IPS-11a (cell line): ENCODE results near the gene KCNQ1.

Experiments used
- H3K4me3 ChIP-seq: one replicate; pipeline ENCODE4 v1.5.1; 2013; ENCODE audit warnings: low read depth, low read length, control low read depth

KCNQ1 gene

DNA sequence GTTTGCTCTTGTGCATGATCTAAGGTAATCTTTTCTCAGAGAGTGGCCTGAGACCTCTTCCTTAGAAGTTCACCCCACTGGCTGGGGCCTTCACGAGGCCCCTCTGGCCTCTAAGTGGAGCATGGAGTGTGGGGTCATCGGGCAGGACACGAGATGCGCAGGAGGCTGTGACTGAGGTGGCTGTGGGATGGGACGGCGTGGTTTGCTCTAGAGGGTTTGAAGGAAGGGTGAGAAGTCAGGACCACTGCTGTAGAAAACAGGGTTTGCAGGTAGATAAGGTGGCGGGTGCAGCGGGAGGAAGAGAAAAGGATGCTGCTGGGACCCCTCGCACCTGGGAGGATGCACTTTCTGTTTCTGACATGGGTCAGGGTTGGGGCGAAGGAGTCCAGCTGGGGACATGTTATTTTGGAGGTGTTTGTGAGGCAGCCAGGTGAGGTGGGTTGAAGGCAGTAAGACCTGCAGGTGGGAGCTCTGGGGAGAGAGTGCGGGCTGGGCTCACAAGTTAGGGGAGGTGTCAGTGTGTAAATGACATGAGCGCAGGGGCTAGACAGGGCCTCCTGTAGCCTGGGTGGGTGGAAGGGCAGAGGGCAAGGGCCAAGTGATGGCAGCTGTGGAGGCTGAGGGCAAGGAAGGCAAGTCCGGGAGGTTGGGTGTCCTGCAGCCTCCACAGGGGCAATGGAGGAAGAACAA is 62.5 kb downstream of the KCNQ1 start:
- H3K4me3 ChIP-seq, result no peak overlapping the region

DNA sequence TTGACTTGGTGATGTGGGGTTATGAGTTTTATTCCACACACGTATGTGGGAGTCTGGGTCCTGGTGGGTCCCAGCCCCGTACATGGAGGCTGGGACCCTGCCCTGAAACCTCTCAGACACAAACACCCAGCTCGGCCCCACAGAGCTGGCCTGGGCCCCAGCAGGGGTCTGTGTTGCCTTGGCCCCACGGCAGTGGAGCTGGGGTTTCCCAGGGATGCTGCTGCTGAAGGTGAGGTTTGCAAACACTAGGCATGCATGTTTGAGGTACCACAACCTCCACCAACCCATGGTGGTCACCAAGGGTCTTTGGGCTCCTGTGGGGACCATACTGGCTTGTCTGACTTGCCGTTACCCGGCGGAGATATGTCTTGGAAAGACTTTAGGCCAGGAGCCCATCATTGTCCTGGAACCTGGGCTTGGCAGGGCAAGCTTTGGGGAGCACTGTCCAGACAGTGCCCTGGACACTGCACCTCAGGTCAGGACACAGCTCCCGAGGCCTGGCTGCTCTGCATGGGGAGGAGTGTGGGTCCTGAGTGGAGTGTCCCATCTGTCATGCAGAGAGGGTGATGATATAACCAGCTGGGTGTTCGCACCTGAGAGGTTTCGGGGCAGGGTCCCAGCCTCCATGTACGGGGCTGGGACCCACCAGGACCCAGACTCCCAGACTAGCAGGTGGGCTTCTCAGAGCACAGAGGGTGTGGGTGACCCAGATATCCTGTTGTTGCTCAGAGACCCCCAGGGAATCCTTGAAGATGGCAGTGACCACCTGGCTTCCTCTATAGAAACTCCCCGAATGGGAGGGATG is 63.3 kb downstream of the KCNQ1 start:
- no peak overlapping the region for H3K4me3 ChIP-seq

DNA sequence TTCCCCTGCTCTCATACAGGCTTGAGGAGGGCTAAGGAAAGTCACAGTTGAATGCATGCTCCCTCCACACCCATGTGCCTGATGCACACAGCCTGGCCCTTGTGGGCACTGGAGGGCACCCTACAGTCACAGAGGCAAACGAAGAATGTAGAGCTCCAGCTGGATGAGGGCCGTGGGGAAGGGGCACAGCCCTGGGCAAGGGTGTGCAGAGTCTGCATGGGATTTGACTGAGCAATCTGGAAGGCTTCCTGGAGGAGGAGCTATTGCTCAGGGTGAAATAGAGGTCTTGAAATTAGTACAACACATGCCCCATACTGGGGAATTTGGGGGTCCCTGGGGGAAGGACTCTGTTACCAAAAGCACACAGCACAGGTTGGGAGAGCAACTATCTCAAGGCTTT is 64.0 kb downstream of the KCNQ1 start:
- H3K4me3 ChIP-seq, result no peak overlapping the region

DNA sequence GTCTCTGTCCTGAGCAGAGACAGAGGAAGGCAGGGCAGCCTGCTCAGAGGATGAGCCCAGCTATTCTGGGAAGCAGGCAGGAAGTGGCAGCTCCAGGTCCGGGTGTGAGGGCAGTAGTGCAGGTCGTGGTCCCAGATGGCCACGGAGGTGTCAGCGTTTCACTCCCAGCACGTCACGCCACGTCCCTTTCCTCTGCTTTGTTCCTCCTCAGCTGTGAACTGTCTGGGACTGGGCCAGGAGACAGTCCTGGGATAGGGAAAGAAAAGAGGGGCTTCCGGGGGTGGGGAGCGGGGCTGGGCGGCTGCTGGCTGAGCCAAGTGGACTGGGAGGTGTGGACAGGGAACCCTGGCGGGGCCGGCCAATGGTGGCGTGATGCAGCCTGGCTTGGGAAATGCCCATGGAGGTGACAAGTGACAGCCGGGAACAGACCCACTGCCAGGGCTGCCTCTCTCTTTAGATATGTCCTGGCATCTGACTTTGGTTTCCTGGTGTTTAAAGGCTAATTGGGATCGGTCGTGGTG is 64.7 kb downstream of the KCNQ1 start:
- no peak overlapping the region for H3K4me3 ChIP-seq

DNA sequence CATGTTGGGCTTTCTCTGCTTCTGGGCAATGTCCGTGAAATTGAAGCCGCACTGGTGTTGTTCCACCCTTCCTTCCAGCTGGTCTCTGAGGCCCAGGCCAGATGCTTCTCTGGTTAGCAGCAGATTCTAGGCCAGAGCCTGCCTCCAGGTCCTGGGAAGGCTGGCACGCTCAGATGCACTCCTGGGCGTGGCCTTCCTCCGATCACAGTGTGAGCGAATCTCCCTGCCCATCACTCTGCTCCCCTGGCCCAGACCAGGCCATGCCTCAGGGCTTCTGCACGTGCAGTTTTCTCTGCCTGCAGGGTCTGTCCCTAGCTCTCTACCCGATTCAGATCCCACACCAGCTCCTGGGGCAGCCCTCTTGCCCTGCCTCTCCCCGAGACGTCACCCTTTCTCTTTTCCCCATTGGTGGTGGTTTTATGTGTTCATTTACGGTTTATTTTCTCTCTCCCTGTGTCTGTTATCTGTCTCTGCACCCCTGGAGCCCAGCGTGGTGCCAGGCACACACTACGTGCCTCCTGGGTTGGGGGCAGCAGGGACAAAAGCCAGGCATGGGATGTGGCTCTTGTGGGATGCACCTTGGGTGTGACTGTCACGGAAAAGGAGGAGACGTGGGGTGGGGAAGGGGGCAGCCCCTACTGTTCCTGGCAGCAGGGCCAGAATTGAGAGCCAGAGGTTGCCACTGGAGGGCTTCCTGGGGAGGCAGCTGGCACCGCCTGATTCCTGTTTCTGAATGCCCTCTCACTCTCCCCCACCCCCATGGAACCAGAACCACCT is 66.0 kb downstream of the KCNQ1 start:
- no peak overlapping the region for H3K4me3 ChIP-seq

DNA sequence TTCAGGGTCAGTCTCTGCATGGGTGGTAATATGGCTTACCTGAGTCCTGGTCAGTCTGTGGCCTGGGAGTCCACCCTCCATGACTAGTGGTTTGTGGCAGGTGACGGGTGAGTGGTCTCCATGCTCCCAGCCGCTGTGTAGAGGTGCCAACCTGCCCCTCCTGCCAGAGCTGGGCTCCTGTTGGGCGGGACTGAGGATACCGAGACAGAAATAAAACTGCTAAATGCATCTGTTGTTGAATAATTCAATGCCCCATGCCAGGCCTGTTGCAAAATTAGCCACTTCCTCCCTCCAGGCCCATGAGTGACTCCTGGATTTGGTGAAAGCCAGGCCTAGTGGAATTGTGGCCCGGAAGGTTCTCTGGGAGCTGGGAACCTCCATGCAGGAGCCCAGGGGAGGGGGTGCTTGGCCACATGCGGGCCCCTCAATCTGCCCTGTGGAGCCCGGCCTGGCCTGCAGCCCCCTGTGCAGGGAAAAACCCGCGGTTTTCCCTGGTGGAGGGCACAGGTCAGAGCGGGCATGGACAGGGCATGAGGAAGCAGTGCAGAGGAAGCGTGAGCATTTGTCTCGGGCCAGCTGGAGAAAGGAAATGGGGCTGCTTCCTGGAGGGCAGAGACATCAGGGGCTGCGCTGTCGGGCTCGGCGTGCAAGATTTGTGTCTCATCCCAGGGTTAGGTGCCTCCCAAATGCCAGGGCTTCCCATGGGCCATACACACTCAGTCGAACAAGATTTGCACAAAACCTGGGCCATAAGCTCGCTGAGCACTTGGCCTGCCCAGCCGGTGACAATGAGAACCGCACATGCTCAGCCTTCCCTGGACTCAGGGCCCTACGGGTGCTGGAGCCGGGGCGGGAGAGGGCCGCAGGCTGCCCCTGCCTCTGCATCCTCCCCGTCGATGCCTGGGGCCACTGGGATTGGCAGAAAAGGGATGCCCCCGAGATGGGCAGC is 66.9 kb downstream of the KCNQ1 start:
- no peak overlapping the region for H3K4me3 ChIP-seq

DNA sequence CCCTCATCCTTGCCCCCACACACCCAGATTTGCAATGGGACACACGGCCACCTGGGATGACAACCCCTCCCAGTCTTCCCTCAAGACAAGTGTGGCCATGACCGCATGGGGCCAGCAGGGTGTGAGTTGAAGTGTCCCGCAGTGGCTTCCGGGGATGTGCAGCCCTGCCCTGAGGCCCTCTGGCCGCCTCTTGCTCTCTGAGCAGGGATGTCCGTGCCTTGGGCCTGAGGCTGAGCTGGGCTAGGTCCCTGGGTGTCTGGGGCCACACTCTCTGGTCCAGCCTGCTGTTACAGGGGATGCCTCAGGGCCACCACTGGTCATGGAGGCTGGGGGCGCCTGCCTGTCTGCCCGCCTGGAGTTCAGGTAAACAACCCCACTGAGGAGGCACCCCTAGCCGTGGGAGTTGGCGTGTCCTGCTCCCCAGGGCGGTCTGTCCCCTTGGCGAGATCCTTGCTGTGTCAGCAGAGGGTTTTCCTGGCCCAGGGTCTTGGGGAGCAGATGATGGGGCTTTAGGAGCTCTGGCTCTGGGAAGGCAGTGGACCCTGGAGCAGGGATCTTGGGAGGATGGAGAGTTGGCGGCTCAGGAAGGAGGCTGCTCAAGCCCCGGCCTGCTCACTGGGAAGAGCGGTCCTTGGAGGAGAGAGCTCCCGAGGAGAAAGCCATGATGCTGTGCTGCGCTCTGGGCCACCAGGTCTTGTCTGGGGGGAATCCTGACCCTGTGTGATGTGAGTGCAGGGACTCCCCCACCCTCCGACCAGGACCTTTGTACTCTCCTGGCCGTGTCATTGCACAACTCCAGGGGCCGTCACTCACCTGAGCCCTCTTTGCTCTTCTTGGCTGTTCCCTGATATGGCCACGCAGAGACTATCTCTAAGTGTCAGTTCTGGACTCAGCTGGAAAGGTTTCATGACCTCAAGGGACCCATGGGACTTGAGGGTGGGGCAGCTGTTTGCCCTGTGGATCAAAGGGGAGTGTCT is 67.9 kb downstream of the KCNQ1 start:
- H3K4me3 ChIP-seq, result no peak overlapping the region

DNA sequence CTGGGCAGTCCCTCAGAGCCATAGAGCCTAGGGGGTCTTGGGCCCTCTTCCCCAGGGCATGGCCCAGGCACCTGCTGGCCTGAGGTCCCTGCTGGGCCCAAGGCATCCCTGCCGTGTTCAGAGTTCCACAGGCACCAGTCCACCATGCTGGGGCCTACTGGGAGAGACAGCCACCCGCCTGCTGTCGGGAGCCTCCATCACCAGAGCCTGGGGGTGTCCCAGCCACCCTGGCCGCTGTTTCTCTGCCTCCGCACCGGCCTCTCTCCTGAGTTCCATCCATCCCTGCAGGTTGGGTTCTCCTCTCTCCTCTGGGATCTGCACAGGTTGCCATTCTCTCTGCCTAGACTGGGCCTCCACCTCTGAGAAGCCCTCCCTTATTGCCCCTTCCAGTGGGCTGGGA is 68.6 kb downstream of the KCNQ1 start:
- H3K4me3 ChIP-seq, result no peak overlapping the region

DNA sequence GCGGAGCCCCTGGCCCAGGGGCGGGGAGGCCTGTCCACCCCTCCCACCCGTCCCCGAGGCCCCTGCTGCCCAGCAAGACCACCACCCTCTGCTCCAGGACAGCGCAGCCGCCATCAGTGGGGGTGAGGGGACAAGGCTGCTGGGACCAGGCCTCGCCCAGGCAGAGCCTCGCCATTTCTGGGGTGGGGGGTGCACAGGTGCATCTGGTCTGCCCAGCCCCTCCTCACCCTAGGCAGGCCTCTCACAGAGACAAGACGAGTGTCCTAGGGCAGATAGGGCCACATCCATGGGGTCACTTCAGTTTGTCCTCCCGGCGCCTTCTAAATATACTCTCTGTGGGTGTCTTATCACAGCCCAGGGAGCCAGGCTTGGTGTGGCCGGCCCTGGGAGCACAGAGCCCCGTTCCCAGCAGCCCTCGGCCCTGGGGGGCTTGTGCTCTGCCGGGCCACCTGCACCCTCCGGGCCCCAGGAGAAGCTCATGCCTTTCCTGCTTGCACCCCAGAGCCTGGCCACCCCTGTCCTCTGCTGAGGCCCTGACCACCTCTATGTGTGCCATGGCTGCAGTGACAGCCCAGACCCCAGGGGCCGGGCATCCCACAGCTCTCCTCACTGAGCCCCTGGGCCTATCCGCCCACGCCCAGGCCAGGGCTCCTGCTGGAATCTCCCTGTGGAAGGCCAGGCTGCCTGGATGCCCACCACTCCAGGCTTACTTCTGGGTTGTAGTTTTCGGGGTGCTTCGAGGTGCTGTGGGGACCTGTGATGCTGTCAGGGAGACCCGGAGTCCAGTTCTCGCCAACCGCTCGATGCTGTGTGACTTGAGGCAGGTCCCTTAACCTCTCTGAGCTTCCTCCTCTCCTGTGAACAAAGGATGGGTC is 70.8 kb downstream of the KCNQ1 start:
- H3K4me3 ChIP-seq, result no peak overlapping the region

DNA sequence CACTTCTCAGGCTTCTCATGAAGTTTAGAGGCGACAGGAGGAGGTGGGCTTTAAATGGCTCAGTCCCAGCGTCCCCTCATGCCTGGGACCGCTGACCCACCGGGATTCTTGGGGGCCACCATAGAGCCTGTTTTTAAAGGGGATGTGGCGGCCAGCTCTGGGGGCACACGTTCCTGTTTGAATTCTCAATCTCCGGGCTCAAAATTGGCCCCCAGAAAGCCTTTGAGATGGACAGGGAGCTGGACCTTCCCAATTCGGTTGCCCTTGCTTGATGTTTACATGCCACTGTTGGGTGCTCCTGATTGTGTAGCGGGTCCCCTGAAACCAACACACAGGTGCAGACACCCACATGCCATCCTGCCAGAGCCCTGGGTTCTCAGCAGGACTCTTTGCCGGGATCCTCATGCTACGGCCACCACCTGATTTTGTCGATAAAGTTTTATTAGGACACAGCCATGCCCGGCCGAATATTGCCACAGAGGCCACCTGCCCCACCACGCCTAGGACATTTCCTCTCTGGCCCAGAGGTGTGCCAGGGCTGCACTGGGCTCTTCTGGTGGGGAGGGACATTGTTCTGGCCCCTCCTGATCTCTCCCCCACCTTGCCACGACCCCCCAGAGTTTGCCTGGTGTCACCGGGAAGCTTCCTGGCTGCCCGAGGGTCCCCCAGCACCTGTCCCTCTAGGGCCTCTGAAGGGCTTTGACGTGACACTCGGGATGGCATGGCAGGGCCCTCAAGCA is 71.6 kb downstream of the KCNQ1 start:
- H3K4me3 ChIP-seq, result no peak overlapping the region

DNA sequence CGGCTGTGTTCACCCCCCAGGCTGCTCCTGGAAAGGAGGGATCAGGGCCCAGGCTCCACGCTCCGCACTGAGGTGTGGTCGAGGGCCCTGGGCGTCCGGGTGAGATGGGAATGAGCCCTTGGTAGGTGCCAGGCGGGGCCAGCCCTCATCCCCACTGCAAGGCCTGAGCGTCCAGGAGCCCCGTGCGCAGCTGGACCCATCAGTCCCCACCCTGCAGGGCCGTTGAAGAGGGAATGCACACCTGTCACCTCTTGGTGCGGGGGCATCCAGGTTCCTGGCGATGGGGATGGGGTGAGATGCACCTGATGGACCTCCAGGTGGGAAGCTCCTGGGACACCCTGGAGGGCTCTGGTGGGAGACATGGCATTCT is 72.2 kb downstream of the KCNQ1 start:
- no peak overlapping the region for H3K4me3 ChIP-seq

DNA sequence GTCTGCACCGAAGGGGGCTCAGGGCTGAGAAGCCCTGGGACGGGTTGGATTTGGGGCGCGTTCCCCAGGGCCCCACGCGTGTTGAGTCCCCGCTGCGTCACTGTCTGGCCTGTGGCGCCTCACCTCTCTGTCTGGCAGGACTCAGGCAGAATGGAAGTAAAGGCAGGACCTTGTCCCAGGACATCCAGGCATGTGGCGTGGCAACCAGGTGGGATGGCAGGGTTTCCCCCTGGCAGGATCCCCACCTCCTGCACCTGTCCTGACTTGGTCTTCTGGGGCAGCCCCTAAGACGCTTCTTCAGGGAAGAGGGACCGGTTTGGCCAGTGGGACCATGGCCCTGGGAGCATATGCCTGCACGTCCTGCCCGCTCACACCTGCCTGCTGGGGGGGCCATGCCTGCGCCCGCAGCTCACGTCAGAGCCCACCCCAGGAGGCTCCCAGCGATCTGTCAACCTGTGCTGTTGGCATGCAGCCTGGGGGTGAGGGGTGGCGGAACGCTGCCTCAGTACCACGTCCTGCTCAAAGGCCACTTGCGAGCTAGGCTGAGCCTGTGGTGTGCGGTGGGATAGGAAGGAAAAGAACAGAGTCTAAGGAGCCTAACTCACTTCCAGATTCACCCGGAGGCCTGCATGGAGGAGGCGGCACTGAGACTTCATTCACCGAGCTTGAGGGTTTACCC is 72.7 kb downstream of the KCNQ1 start:
- H3K4me3 ChIP-seq, result no peak overlapping the region

DNA sequence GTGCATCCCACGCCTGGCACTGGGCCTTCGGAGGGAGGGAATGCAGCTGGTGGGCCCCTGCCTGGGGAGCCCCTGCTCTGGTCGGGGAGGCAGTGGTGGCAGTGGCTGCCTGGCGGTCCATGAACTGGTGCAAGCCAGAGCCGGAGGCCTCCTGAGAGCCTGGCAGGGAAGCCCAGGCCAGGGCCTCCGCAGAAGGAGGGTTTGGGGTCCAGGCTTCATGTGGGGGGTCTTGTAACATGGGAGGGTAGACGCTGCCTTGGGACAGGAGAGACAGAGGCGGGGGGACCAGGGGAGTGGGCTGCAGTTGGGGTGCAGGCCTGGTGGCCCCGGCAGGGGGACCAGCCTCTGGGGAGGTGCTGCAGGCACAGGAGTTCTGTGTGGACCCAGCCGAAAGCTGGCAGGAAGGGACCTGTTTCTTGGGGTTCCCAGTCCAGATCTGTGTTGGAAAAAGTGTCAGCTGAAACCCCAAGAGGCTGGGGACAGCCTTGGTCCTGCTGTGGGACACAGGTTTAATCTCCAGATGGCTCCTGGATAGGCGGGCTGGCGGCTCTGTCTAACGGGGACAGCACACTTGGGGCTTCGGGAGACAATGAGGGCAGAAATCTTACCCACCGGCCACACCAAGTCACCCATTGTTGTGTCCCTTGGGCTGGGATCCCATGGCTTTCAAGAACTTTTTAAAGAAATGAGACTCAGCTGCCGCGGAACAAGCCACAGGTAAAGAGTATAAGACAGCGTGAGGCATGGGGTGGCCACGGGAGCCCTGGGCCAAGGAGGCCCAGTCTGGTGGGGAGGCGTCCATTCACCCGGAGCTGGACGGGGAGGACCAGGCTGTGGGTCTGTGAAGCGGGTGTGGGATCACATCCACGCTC is 73.5 kb downstream of the KCNQ1 start:
- H3K4me3 ChIP-seq, result no peak overlapping the region

DNA sequence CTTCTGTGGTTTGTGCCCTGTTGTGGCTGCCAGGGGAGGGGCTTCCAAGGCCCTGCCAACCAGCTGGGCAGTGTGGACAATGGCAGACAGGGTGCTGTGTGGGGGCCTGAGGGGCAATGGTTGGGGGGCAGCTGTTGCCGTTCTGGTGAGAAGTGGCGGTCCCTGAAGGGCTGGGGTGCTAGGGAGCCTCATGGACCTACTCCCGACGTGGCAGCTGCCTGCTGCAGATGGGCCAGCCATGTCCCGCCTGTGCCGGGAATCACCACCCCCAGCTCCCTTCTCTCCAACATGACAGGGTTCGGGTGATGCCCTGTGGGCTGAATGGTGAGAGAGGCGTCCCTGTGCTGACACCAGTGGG is 74.2 kb downstream of the KCNQ1 start:
- H3K4me3 ChIP-seq, result no peak overlapping the region

DNA sequence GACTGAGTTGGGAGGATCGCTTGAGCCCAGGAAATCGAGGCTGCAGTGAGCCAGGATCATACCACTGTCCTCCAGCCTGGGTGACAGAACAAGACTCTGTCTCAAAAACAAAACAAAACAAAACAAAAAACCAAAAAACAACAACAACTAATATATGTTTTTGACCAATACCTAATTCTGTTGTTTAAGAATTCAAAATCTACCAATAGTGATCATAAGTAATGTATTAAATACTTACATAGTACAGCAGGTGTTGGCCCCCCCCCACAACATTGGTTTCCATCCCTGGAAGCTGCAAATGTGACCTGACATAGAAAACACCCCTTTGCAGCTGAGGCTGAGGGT is 74.7 kb downstream of the KCNQ1 start:
- no peak overlapping the region for H3K4me3 ChIP-seq
